NT2/D1 (cell line): ENCODE results near the gene COIL.

Experiments
- DNase-seq: peaks from one replicate; pipeline ENCODE4 v3.0.0-alpha.2; 2011; ENCODE audit warnings: low read depth, low spot score
- H3K27me3 ChIP-seq: 2 replicates; pipeline ENCODE4 v1.6.0; 2011; ENCODE audit warnings: mild to moderate bottlenecking; ENCODE audit not compliant: insufficient read length, insufficient read depth
- H3K36me3 ChIP-seq: 2 replicates; pipeline ENCODE4 v1.6.1; 2011; ENCODE audit warnings: mild to moderate bottlenecking, low read length, mixed read lengths; ENCODE audit not compliant: insufficient read depth, insufficient read length
- H3K4me1 ChIP-seq: 2 replicates; pipeline ENCODE4 v1.5.1; 2011; ENCODE audit not compliant: insufficient read depth, insufficient read length
- H3K4me3 ChIP-seq: 2 replicates; pipeline ENCODE4 v1.5.1; 2011; ENCODE audit warnings: low read depth; ENCODE audit not compliant: insufficient read length
- H3K9ac ChIP-seq: 2 replicates; pipeline ENCODE4 v1.6.0; 2011; ENCODE audit warnings: low read depth; ENCODE audit not compliant: insufficient read length
- H3K9me3 ChIP-seq: 2 replicates; pipeline ENCODE4 v1.5.1; 2011; ENCODE audit warnings: mild to moderate bottlenecking, low read length; ENCODE audit not compliant: insufficient read depth
- SUZ12 ChIP-seq: IDR thresholded peaks from 2 replicates; pipeline ENCODE4 v1.6.1; 2011; ENCODE audit not compliant: insufficient read length, insufficient read depth; ENCODE audit errors: extremely low read depth
- YY1 ChIP-seq: IDR thresholded peaks from 2 replicates; pipeline ENCODE4 v1.6.1; 2011; ENCODE audit not compliant: insufficient read length, insufficient read depth
- ZNF274 ChIP-seq: IDR thresholded peaks from 2 replicates; pipeline ENCODE4 v1.6.1; 2011; ENCODE audit warnings: mild to moderate bottlenecking, low read depth, low read length

Gene COIL

GRCh38 chr17:57002904-57003303 lies 42.1 kb upstream of the COIL start:
- H3K9me3 ChIP-seq: no peaks in the 10 kb centered on the region
- DNase-seq: no peak
- peaks cover 21% of the 10 kb centered on the region for H3K36me3 ChIP-seq
- no peak for TF ChIP-seq SUZ12
- TF ChIP-seq YY1: no peak
- no peak for TF ChIP-seq ZNF274
- H3K9ac ChIP-seq: no peak overlapping the region
- H3K4me1 ChIP-seq: no peaks in the 10 kb centered on the region
- H3K27me3 ChIP-seq: no peaks in the 10 kb centered on the region
- H3K4me3 ChIP-seq: no peak overlapping the region

- no peak for DNase-seq
- Histone ChIP-seq H3K36me3 (peaks cover 24% of the 10 kb centered on the region), H3K4me1 (no peaks in the 10 kb centered on the region), H3K4me3 (no peak overlapping the region), H3K9me3 (no peaks in the 10 kb centered on the region), H3K27me3 (no peaks in the 10 kb centered on the region), H3K9ac (no peak overlapping the region)
- no peak for TF ChIP-seq YY1
Observed at GRCh38 chr17:57001541-57001940, 40.7 kb upstream of the COIL start.

- no peak for DNase-seq
- H3K9me3 ChIP-seq: no peaks in the 10 kb centered on the region
- no peak overlapping the region for H3K9ac ChIP-seq
- H3K36me3 ChIP-seq: peaks cover 16% of the 10 kb centered on the region
- H3K4me1 ChIP-seq: no peaks in the 10 kb centered on the region
- TF ChIP-seq SUZ12 (no peak), YY1 (no peak), ZNF274 (no peak)
- H3K27me3 ChIP-seq: no peaks in the 10 kb centered on the region
- H3K4me3 ChIP-seq: no peak overlapping the region
Observed at GRCh38 chr17:56997313-56997712, 36.5 kb upstream of the COIL start.

GRCh38 chr17:56995766-56996165 lies 34.9 kb upstream of the COIL start:
- no peak for DNase-seq
- Histone ChIP-seq H3K27me3 (no peaks in the 10 kb centered on the region), H3K4me3 (no peak overlapping the region), H3K9ac (no peak overlapping the region), H3K36me3 (peaks cover 11% of the 10 kb centered on the region), H3K4me1 (no peaks in the 10 kb centered on the region), H3K9me3 (no peaks in the 10 kb centered on the region)
- TF ChIP-seq YY1 (no peak), SUZ12 (no peak)

DNA sequence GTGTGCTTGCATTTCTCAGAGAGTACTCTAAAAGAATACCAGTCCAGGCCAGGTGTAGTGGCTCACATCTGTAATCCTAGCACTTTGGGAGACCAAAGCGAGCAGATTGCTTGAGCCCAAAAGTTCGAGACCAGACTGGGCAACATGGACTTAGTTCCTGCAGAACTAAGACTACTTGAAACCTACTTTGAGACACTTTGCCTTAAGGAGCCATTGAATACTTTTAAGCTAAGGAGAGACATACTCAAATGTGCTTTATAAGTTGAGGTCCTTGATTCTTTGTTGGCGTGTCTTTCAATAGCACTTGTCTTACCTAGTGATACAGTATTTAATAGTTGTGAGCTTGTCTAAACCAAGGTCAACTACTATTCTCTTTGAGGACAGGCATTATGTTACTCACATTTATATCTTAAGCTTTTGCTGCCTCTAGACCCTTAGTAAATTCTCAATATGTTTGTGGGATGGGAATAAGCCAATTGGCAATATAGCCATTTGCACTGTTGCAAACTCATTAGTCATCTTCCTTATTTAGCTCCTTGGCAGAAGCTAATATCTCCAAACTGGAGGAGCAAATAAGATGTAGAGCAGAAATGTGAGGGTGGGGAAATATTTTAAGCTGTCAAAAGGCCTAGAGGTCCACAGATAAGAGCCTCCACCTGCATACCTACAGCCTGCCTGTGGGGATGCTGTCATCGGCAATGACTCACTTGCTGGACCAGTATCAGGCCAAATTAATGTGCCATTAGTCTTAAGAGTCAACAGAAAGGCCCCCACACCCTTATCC lies 33.4 kb upstream of the COIL start:
- no peak for DNase-seq
- Histone ChIP-seq H3K9ac (no peak overlapping the region), H3K36me3 (peaks cover 8% of the 10 kb centered on the region), H3K9me3 (no peaks in the 10 kb centered on the region), H3K27me3 (no peaks in the 10 kb centered on the region), H3K4me3 (no peak overlapping the region), H3K4me1 (no peaks in the 10 kb centered on the region)
- TF ChIP-seq SUZ12: no peak

GRCh38 chr17:56992364-56992763 lies 31.5 kb upstream of the COIL start:
- Histone ChIP-seq H3K4me3 (no peak overlapping the region), H3K27me3 (no peaks in the 10 kb centered on the region), H3K36me3 (peaks cover 12% of the 10 kb centered on the region), H3K9me3 (no peaks in the 10 kb centered on the region), H3K9ac (no peak overlapping the region), H3K4me1 (no peaks in the 10 kb centered on the region)
- no peak for DNase-seq
- no peak for TF ChIP-seq YY1
- TF ChIP-seq ZNF274: no peak

DNA sequence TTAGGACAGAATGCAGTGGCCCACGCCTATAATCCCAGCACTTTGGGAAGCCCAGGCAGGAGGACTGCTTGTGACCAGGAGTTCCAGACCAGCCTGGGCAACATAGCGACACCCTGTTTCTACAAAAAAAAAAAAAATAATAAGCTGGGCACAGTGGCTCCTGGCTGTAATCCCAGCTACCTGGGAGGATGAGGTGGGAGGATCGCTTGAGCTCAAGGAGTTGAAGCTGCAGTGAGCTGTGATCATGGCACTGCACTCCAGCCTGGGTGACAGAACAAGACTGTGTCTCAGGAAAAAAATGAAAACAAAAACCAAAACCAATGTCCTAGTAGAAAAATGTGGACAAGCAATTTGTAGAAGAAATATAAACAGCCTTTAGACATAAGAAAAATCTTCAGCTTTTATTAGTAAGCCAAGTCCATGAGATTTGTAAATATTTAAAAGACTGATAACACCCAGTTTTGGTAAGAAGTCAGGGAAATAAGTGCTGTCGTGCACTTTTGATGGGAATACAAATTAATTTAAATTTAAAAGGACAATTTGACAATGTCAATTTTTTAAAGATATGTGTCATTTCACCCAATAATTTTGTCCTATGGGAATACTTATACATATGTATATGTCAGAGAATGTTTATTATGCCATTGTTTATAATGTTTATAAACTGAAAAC lies 28.2 kb upstream of the COIL start:
- Histone ChIP-seq H3K4me3 (no peak overlapping the region), H3K36me3 (peaks cover 20% of the 10 kb centered on the region), H3K9me3 (no peaks in the 10 kb centered on the region), H3K4me1 (no peaks in the 10 kb centered on the region), H3K9ac (no peak overlapping the region), H3K27me3 (no peaks in the 10 kb centered on the region)
- no peak for TF ChIP-seq YY1
- TF ChIP-seq ZNF274: no peak
- TF ChIP-seq SUZ12: no peak
- no peak for DNase-seq
